ENCODE data around the gene CRAMP1. TPM values are rescaled to one million over a fixed set of nuclear protein-coding genes. Genes with fewer than 3 reads are reported as not detected.

Gene CRAMP1
- total and polyA plus RNA-seq, 10 donors, result 3.0 to 32.4 (median 17.2) TPM

DNA sequence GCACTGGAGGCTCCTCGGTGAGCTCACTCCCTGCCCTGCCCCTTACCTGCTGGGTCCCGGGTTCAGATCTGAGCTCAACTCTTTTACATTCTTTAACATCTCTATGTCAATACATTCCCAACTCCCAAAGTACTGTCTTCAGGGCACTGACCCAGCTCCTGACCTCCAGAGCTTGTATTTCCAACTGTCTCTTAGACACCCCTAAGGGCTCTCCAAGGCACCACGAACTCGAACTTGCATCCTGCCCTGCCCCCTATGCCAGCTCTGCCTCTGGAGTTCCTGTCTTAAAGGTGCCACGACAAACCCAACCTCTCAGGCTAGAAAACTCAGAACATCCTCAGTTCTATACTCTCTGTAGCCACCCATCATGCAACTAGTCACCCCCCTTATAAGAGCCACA lies 38.9 kb upstream of the CRAMP1 start:
- TF ChIP-seq, protein P1, sequence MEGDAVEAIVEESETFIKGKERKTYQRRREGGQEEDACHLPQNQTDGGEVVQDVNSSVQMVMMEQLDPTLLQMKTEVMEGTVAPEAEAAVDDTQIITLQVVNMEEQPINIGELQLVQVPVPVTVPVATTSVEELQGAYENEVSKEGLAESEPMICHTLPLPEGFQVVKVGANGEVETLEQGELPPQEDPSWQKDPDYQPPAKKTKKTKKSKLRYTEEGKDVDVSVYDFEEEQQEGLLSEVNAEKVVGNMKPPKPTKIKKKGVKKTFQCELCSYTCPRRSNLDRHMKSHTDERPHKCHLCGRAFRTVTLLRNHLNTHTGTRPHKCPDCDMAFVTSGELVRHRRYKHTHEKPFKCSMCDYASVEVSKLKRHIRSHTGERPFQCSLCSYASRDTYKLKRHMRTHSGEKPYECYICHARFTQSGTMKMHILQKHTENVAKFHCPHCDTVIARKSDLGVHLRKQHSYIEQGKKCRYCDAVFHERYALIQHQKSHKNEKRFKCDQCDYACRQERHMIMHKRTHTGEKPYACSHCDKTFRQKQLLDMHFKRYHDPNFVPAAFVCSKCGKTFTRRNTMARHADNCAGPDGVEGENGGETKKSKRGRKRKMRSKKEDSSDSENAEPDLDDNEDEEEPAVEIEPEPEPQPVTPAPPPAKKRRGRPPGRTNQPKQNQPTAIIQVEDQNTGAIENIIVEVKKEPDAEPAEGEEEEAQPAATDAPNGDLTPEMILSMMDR (IDR thresholded peaks at IDR 0.05 in 8 of 11, conservative IDR thresholded peaks at IDR 0.05 in 3 of 11), result no peak
- TF ChIP-seq POLR2A (IDR thresholded peaks at IDR 0.05), result no peak
- TF ChIP-seq POLR2AphosphoS5 (IDR thresholded peaks at IDR 0.05), result no peak
- intact Hi-C loops (cut with DNase I; ENCODE audit: low total_unique reads), result no loop called here
- no peaks in the 10 kb centered on the region for H3K4me1 ChIP-seq
- H3K36me3 ChIP-seq, result peaks cover 0 to 14% (median 0%) of the 10 kb centered on the region in 6 donors
- H3K4me3 ChIP-seq, result no peak overlapping the region
- no peaks in the 10 kb centered on the region for H3K27me3 ChIP-seq (replicated peaks in 1 of 7)
- 81 to 90% (median 83%) methylated on average over 5 of the region's 5 CpGs for WGBS, 5 donors
- no peak for DNase-seq
- no peaks in the 10 kb centered on the region for H3K9me3 ChIP-seq
- no peak overlapping the region for H3K27ac ChIP-seq

DNA sequence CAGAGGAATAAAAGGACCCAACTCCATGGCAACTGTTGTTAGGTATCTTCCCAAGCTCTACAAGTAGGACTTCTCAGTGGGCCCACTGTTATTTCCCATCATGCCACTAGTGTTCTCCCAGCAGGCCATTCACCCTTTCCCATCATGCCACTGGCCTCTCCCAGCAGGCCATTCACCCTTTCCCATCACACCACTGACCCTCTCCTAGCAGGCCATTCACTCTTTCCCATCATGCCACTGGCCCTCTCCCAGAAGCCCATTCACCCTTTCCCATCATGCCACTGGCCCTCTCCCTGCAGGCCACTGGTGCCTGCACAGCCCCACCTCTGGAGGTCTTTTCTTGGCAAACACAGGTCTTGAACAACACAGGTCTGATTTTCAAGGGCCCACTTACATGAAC lies 36.6 kb upstream of the CRAMP1 start:
- no peaks in the 10 kb centered on the region for H3K27me3 ChIP-seq (replicated peaks in 1 of 7)
- TF ChIP-seq POLR2AphosphoS5 (IDR thresholded peaks at IDR 0.05) (no peak), POLR2A (IDR thresholded peaks at IDR 0.05) (no peak)
- TF ChIP-seq, protein P1 (IDR thresholded peaks at IDR 0.05 in 8 of 11, conservative IDR thresholded peaks at IDR 0.05 in 3 of 11), result no peak
- H3K36me3 ChIP-seq, result peaks cover 0 to 31% (median 0%) of the 10 kb centered on the region in 6 donors
- no peak for DNase-seq
- H3K27ac ChIP-seq, result no peak overlapping the region
- H3K9me3 ChIP-seq, result no peaks in the 10 kb centered on the region
- intact Hi-C loops (cut with DNase I; ENCODE audit: low total_unique reads), result no loop called here
- no peak overlapping the region for H3K4me3 ChIP-seq
- no peaks in the 10 kb centered on the region for H3K4me1 ChIP-seq

DNA sequence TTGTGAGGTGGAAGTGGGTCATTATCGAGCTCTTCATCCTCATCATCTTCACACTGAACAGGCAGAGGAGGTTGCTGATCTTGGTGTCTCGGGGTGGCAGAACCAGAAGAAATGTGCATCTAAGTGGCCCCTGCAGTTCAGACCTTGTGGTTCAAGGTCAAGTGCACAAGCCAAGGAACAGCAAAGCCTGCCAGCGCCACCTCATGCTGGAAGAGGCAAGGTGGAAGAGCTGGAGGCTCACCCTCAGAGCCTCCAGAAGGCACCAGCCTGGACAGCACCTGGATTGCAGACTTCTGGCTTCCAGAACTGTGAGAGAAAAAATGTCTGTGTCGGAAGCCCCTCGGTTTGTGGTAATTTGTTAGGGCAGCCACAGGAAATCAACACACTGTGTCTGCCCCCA lies 32.9 kb upstream of the CRAMP1 start:
- Histone ChIP-seq H3K4me3 (no peak overlapping the region), H3K4me1 (no peaks in the 10 kb centered on the region), H3K9me3 (peaks cover 0 to 6% (median 0%) of the 10 kb centered on the region in 8 donors), H3K27me3 (replicated peaks in 1 of 7) (no peaks in the 10 kb centered on the region), H3K27ac (no peak overlapping the region), H3K36me3 (peaks cover 0 to 42% (median 9%) of the 10 kb centered on the region in 6 donors)
- WGBS, 5 donors, result 63 to 86% (median 73%) methylated on average over 5 of the region's 5 CpGs
- TF ChIP-seq POLR2AphosphoS5 (IDR thresholded peaks at IDR 0.05) (no peak), POLR2A (IDR thresholded peaks at IDR 0.05) (no peak)
- TF ChIP-seq, protein P1 (IDR thresholded peaks at IDR 0.05 in 8 of 11, conservative IDR thresholded peaks at IDR 0.05 in 3 of 11), result peak in 1 of 11 experiments; percentile 20
- intact Hi-C loops (cut with DNase I; ENCODE audit: low total_unique reads), result no loop called here
- DNase-seq, result no peak

DNA sequence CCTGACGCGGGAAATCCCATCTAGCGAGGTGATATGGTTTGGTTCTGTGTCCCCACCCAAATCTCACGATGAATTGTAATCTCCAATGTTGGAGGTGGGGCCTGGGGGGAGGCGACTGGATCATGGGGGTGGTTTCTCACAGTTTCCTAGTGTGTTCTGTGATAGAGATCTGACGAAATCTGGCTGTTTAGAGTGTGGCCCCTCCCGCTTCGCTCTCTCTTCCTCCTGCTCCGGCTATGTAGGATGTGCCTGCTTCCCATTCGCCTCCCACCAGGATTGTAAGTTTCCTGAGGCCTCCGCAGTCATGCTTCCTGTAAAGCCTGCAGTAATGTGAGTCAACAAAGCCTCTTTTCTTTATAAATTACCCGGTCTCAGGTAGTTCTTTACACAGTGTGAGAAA lies 31.9 kb upstream of the CRAMP1 start:
- DNase-seq, result no peak
- H3K27ac ChIP-seq, result no peak overlapping the region
- intact Hi-C loops (cut with DNase I; ENCODE audit: low total_unique reads), result no loop called here
- H3K36me3 ChIP-seq, result peaks cover 0 to 47% (median 9%) of the 10 kb centered on the region in 6 donors
- H3K27me3 ChIP-seq (replicated peaks in 1 of 7), result no peaks in the 10 kb centered on the region
- H3K4me1 ChIP-seq, result no peaks in the 10 kb centered on the region
- H3K9me3 ChIP-seq, result peaks cover 0 to 6% (median 0%) of the 10 kb centered on the region in 8 donors
- no peak overlapping the region for H3K4me3 ChIP-seq
- TF ChIP-seq POLR2AphosphoS5 (IDR thresholded peaks at IDR 0.05) (no peak), POLR2A (IDR thresholded peaks at IDR 0.05) (no peak)
- TF ChIP-seq, protein P1 (IDR thresholded peaks at IDR 0.05 in 8 of 11, conservative IDR thresholded peaks at IDR 0.05 in 3 of 11), result no peak
- WGBS, 5 donors, result 71 to 81% (median 76%) methylated on average over 12 of the region's 12 CpGs
